GM23338 (cell line): Measurements from ENCODE around the gene HLA-DMB.

Source experiments
- CTCF ChIP-seq, 2 experiments: fragments of 200-600 bp in 1 of 2; sonication (generic) in 1 of 2; conservative IDR thresholded peaks; 2 replicates each; pipeline versions ENCODE4 v1.5.1 to v1.6.1; 2016 to 2017; ENCODE audit warnings: antibody characterized with exemption in 2 of 2, low read depth in 2 of 2, mild to moderate bottlenecking in 2 of 2, moderate library complexity in 1 of 2
- EZH2 ChIP-seq: fragments of 200-600 bp; sonication (generic); IDR thresholded peaks from one replicate; pipeline ENCODE4 v1.8.0; 2017; ENCODE audit warnings: antibody characterized with exemption, mild to moderate bottlenecking, low read depth; ENCODE audit not compliant: unreplicated experiment
- POLR2AphosphoS5 ChIP-seq: IDR thresholded peaks from 2 replicates; pipeline ENCODE4 v1.6.1; 2016; ENCODE audit warnings: antibody characterized with exemption, low read depth
- ZNF462 ChIP-seq: fragments of 250-450 bp; sonication (Bioruptor Pico); IDR thresholded peaks from 2 replicates; pipeline ENCODE4 v1.5.0; 2020; ENCODE audit warnings: mild to moderate bottlenecking, moderate library complexity

GRCh38 chr6:32980488-32981038, 39.7 kb upstream of the HLA-DMB start:
- TF ChIP-seq CTCF (conservative IDR thresholded peaks at IDR 0.05; ENCODE audit: low read depth in 2 of 2) (no peak), EZH2 (no peak), POLR2AphosphoS5 (no peak), ZNF462 (CRISPR knock-in tag) (no peak)
